HG03354 (cell line): ENCODE results near the gene ZPBP.
"Not testable (repeated sequence)": the region's sequence is repeated elsewhere in the genome, so short reads cannot be mapped to it uniquely, and the experiment has no call there.

ENCODE experiments used
- ATAC-seq: cut with Tn5 transposase; IDR thresholded peaks from one replicate; pipeline ENCODE4 v1.9.1; 2021; ENCODE audit warnings: mild to moderate bottlenecking; ENCODE audit not compliant: unreplicated experiment, poor library complexity, severe bottlenecking

Gene ZPBP

GRCh38 chr7:50056131-50056530 lies 36.9 kb downstream of the ZPBP start:
- ATAC-seq, result no peak

GRCh38 chr7:50047716-50048115 lies 45.3 kb downstream of the ZPBP start:
- ATAC-seq, result no peak

- ATAC-seq, result not testable (repeated sequence)
Observed at GRCh38 chr7:50041165-50041564, 51.9 kb downstream of the ZPBP start.

GRCh38 chr7:50037086-50037485 lies 56.0 kb downstream of the ZPBP start:
- no peak for ATAC-seq

- ATAC-seq, result no peak
Observed at GRCh38 chr7:50022991-50023390, 70.1 kb downstream of the ZPBP start.

- no peak for ATAC-seq
Observed at GRCh38 chr7:50022451-50022850, 70.6 kb downstream of the ZPBP start.

GRCh38 chr7:49995681-49996080 lies 97.4 kb downstream of the ZPBP start:
- no peak for ATAC-seq

- ATAC-seq, result no peak
Observed at GRCh38 chr7:49986191-49986590, 106.9 kb downstream of the ZPBP start.

GRCh38 chr7:49980465-49980864 lies 112.6 kb downstream of the ZPBP start:
- ATAC-seq, result no peak

- ATAC-seq, result no peak
Observed at GRCh38 chr7:49976238-49976637, 116.8 kb downstream of the ZPBP start.

GRCh38 chr7:49974035-49974434 lies 119.0 kb downstream of the ZPBP start:
- ATAC-seq, result no peak

GRCh38 chr7:49937608-49938007 lies 155.4 kb downstream of the ZPBP start:
- no peak for ATAC-seq

GRCh38 chr7:49931627-49932026 lies 161.4 kb downstream of the ZPBP start:
- no peak for ATAC-seq

GRCh38 chr7:49928787-49929186 lies 164.3 kb downstream of the ZPBP start:
- ATAC-seq, result no peak

- no peak for ATAC-seq
Observed at GRCh38 chr7:49927631-49928030, 165.4 kb downstream of the ZPBP start.

GRCh38 chr7:49926720-49927119 lies 166.3 kb downstream of the ZPBP start:
- ATAC-seq, result no peak

GRCh38 chr7:49911909-49912308 lies 181.1 kb downstream of the ZPBP start:
- ATAC-seq, result no peak

GRCh38 chr7:49894543-49894942 lies 198.5 kb downstream of the ZPBP start:
- ATAC-seq, result no peak

GRCh38 chr7:49893131-49893530 lies 199.9 kb downstream of the ZPBP start:
- no peak for ATAC-seq

GRCh38 chr7:49892481-49892880 lies 200.6 kb downstream of the ZPBP start:
- no peak for ATAC-seq
